H1 (cell line): Measurements from ENCODE around the gene ARHGAP27. TPM values are rescaled to one million over a fixed set of nuclear protein-coding genes. Genes with fewer than 3 reads are reported as not detected.

Experiments
- BCL11A ChIP-seq, 2 experiments: IDR thresholded peaks; one replicate each; pipeline ENCODE4 v1.6.1; 2011; ENCODE audit warnings: low read depth in 2 of 2, low read length in 2 of 2, mild to moderate bottlenecking in 2 of 2
- BRCA1 ChIP-seq: IDR thresholded peaks from 2 replicates; pipeline ENCODE4 v1.6.1; 2012; ENCODE audit warnings: low read depth, low read length, improper control_type of control experiment
- CEBPB ChIP-seq: IDR thresholded peaks from 2 replicates; pipeline ENCODE4 v1.6.1; 2012; ENCODE audit warnings: low read depth, low read length
- CTBP2 ChIP-seq: IDR thresholded peaks from 2 replicates; pipeline ENCODE4 v1.7.0; 2011; ENCODE audit warnings: borderline replicate concordance, mild to moderate bottlenecking, moderate library complexity, mixed read lengths, low read length; ENCODE audit not compliant: insufficient read depth, insufficient read length
- CTCF ChIP-seq, 3 experiments: IDR thresholded peaks; 1 replicate in 2 of 3; 2 replicates in 1 of 3; pipeline versions ENCODE4 v1.5.1 to v1.6.1; 2011; ENCODE audit warnings: low read length in 3 of 3, mild to moderate bottlenecking in 3 of 3, inconsistent platforms in 2 of 3, low read depth in 1 of 3, moderate library complexity in 1 of 3; ENCODE audit not compliant: insufficient read depth in 1 of 3; ENCODE audit errors: control extremely low read depth in 1 of 3
- EGR1 ChIP-seq: IDR thresholded peaks from 2 replicates; pipeline ENCODE4 v1.6.1; 2011; ENCODE audit warnings: low read depth, low read length, borderline replicate concordance
- EZH2 ChIP-seq: fragments of 200-600 bp; sonication (generic); IDR thresholded peaks from 2 replicates; pipeline ENCODE4 v1.7.1; 2012; ENCODE audit warnings: low read depth, mild to moderate bottlenecking, moderate library complexity, low read length, inconsistent platforms; ENCODE audit not compliant: severe bottlenecking
- GABPA ChIP-seq: IDR thresholded peaks from 2 replicates; pipeline ENCODE4 v1.6.1; 2011; ENCODE audit warnings: mild to moderate bottlenecking, low read length, moderate library complexity, borderline replicate concordance; ENCODE audit not compliant: insufficient read depth
- JUND ChIP-seq: IDR thresholded peaks from 2 replicates; pipeline ENCODE4 v1.6.1; 2011; ENCODE audit warnings: mild to moderate bottlenecking, improper control_type of control experiment, low read length
- MAX ChIP-seq: IDR thresholded peaks from 2 replicates; pipeline ENCODE4 v1.6.1; 2012; ENCODE audit warnings: inconsistent platforms
- POU5F1 ChIP-seq: IDR thresholded peaks from 2 replicates; pipeline ENCODE4 v1.6.1; 2011; ENCODE audit warnings: low read depth, mild to moderate bottlenecking, low read length, moderate library complexity
- RAD21 ChIP-seq, 2 experiments: IDR thresholded peaks in 1 of 2; conservative IDR thresholded peaks in 1 of 2; 2 replicates each; pipeline ENCODE4 v1.6.1; 2011; ENCODE audit warnings: low read depth in 2 of 2, low read length in 2 of 2, improper control_type of control experiment in 1 of 2, inconsistent platforms in 1 of 2, mild to moderate bottlenecking in 1 of 2, moderate library complexity in 1 of 2
- RBBP5 ChIP-seq: IDR thresholded peaks from 2 replicates; pipeline ENCODE4 v1.7.1; 2012; ENCODE audit warnings: low read depth, mild to moderate bottlenecking, inconsistent platforms, low read length, moderate library complexity, borderline replicate concordance
- RXRA ChIP-seq: IDR thresholded peaks from 2 replicates; pipeline ENCODE4 v1.6.1; 2011; ENCODE audit warnings: low read depth, mild to moderate bottlenecking, low read length, moderate library complexity; ENCODE audit not compliant: insufficient read depth
- SAP30 ChIP-seq: fragments of 300-600 bp; sonication (generic); IDR thresholded peaks from 2 replicates; pipeline ENCODE4 v1.7.1; 2012; ENCODE audit warnings: low read length, moderate library complexity, mild to moderate bottlenecking, inconsistent platforms; ENCODE audit not compliant: insufficient read depth, insufficient replicate concordance
- SP2 ChIP-seq: IDR thresholded peaks from 2 replicates; pipeline ENCODE4 v1.6.1; 2012; ENCODE audit warnings: mild to moderate bottlenecking, low read length, inconsistent platforms
- TBP ChIP-seq: IDR thresholded peaks from 2 replicates; pipeline ENCODE4 v1.6.1; 2011; ENCODE audit warnings: low read depth, low read length, improper control_type of control experiment
- YY1 ChIP-seq: IDR thresholded peaks from 2 replicates; pipeline ENCODE4 v1.6.1; 2011; ENCODE audit warnings: low read depth, mild to moderate bottlenecking, low read length
- polyA plus RNA-seq, 7 experiments: library from polyadenylated mRNA; depleted of rRNA in 3 of 7; stranded (reverse) in 5 of 7; unstranded in 2 of 7; fragments of >200 nt in 5 of 7; fragments of 200-250 nt in 2 of 7; gene quantifications; 1 replicate in 5 of 7; 2 replicates in 1 of 7; 4 replicates in 1 of 7; pipeline versions ENCODE4 v1.2.1 to v1.2.3, GENCODE V29; 2011 to 2013; ENCODE audit warnings: missing spikeins in 2 of 7, mixed read lengths in 2 of 7
- total RNA-seq: library from RNA; stranded (reverse); fragmentation: NEBNext Ultra II Directional; extraction: Animal tissue kit (Norgen Biotek cat#: 25700); gene quantifications from 2 replicates; pipeline ENCODE4 v1.2.1, GENCODE V29; 2021

ARHGAP27 gene
- total and polyA plus RNA-seq, 2 of the 8 experiments (the other 6 are each of a cell fraction or from before 2014, with no cell fraction given): 11.6 to 13.1 TPM

- TF ChIP-seq YY1 (peak; percentile 56), SP2 (no peak), SAP30 (no peak), POU5F1 (no peak), CEBPB (peak; percentile 42; the same call in 1 of the 2 replicates), RXRA (no peak), RBBP5 (peak; percentile 89), CTBP2 (peak; percentile 86), EGR1 (peak; percentile 91), RAD21 (IDR thresholded peaks at IDR 0.05 in 1 of 2, conservative IDR thresholded peaks at IDR 0.05 in 1 of 2; ENCODE audit: low read depth in 2 of 2, low read length in 2 of 2) (no peak; a peak in 1 of 4 replicates), GABPA (no peak), BRCA1 (no peak), EZH2 (no peak), MAX (peak; percentile 53), BCL11A (IDR thresholded peaks at IDR 0.05; ENCODE audit: low read depth in 2 of 2, low read length in 2 of 2) (no peak), CTCF (IDR thresholded peaks at IDR 0.05; ENCODE audit: control extremely low read depth in 1 of 3, insufficient read depth in 1 of 3, low read depth in 1 of 3, low read length in 3 of 3) (no peak), JUND (peak; percentile 99), TBP (no peak; the same call in 1 of the 2 replicates)
Measured at GRCh38 chr17:45371414-45372324, 61.0 kb downstream of the ARHGAP27 start (continued).
